ENCODE data around the gene CYP2W1.

Gene CYP2W1

DNA sequence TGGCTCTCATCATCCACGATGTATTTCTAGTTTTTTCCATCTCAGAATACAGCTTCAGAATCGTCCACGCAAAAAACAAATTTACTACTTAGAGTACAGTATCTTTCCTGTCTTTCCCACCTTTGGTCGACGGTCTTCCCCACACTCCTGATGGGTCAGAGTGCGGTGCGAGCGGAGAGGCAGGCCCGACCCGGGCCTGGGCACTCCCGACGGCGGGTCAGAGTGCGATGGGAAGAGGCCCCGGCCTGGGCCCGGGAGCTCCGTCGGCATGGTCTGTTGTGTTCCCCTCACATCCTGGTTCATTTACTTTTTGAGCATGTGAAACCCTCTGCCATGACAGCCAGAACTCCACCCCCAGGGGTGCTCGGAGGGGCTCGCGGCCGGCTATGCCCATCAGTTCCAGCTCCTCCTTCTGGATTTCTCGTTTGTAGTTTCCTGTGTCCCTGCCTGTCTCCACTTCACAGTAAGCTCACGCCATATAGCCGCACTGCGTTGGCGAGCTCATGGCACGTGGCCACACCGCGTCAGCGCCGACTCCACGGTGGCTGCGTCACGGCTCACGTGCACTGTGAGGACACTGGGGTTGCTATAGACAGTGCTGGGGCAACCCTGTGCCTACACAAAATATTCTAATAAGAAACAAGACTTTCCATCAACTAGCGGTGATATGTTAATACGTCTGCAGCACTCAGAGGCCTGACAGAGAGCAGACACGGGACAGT, 15.5 kb upstream of the CYP2W1 start:
- DNase-seq: no peak

DNA sequence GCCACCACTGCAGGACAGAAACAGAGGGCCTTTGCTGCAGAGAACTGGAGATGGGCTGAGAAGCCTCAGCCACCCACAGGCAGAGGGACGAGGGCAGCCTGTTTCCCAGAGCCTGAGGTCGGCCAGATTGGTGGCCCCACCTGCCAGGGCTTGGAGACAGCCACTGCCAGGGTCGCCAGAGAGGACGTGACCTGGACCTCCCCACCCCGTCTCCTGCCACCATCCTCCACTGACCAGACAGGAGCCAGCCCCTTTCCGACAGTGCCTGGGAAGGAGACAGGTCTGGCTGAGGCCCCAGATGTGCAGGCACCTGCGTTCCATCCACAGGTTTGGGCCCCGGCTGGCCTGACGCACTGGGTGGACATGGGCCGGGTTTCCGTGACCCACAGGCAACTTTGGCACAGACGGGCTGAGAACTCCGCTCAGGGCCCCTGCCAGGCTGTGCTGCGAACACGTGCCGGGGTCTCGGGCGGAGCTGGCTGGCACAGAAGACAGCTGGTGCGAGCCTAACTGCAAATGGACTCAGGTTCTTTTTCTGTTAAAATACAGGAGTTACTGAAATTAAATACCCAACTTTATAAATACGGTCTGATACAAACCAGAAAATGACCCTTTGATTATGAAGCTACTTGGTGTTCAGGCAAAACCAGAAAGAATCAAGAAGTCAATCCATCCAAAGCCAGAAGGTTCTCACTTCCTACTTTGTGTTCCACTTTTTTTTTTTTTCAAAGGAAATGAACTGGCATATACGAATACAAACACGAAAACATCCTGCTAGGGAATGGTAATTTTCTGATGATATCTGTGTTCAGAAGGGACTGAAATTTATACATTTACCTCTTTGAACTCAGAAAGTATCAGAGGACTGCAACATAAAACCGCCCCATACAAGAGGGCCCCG, 14.5 kb upstream of the CYP2W1 start:
- DNase-seq: no peak

DNA sequence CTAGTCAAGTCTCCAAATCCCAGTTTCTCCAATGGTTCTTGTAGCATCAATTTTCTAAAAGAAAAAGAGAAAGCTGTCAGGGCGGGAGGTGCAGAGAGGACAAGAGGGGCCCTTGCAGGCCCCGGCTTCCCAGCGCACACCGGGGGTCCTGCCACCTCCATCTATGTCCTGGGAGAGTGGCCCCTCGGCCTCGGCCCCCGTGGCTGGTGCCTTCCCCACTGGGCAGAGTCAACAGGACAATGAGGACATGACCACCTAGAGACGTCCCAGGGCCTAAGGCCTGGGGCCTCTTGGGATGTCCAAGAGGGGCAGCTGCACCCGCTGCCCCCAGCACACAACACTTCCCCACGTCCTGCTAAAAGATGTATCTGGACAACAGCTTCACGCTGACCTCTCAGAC, 13.6 kb upstream of the CYP2W1 start:
- DNase-seq: no peak

DNA sequence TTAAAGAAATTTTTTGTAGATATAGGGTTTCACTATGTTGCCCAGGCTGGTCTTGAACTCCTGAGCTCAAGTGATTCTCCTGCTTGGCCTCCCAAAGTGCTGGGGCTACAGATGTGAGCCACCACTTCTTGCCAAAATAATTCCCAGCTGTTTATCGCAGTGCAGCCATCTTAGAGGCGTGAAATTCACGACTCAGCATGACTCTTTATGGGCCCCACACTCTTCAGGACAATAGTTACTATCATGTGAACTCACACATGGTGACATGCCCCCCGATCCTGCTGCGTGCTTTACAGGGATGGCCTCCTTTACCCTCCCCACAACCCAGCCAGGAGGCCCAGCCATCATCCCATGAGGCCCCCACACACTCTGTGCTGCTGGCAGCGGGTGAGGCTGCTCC, 12.2 kb upstream of the CYP2W1 start:
- no peak for DNase-seq

DNA sequence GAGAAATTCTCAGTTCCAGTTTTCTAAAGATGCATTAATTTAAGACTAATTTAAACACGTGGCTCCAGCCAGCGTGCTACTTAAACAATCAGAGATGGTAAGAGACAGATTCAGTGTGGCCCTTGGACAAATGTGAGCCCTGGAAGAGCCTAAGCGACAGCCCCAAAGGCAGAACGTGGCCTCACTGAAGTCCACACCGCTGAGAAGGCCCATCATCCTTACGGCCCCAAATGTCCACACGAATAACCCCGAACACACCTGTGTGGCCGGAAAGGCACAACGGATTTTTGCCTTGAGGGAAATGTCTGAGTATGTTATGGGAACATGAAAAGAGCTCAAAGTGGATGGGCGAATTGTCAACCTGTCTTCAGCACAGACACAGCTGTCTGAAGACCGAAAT, 10.9 kb upstream of the CYP2W1 start:
- no peak for DNase-seq

DNA sequence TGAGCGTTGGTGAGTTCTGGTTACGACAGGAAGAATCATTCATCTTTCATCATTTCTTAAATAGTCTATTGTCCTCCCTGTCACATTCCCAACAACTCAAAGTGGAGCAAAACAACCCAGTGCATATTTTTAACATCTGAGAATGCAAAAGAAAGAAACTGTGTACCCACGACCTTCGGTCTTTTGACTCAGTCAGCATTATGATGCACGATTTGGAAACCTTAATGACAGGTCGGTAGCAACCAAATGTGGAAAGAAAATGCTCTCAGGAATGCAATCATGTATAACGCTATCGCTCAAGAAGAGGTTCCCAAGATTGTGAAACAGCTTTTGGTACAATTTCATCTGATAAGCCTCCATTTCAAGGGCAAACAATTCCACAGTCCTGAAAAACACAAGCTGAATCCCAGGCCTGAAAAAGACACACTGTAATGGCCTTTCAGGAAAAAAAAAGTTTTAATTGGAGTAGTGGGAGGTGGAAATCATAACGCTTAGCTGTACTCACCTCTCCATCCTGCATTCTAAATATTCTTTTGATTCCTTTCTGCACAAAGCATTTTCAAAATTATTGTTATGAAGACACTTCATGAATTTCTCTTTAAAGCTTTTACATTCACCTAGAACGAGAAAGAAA, 10.2 kb upstream of the CYP2W1 start:
- no peak for DNase-seq

DNA sequence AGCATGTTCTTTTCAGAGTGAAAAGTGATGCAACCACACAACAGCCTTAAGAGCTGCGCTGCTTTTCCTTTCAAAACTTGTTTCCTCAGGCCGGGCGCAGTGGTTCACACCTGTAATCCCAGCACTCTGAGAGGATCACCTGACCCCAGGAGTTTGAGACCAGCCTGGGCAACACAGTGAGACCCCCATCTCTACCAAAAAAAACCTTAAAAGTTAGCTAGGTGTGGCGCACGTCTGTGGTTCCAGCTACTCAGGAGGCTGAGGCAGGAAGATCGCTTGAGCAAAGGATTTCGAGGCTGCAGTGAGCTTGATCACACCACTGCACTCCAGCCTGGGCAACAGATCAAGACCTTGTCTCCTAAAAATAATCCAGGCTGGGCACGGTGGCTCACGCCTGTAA, 9.7 kb upstream of the CYP2W1 start:
- no peak for DNase-seq

DNA sequence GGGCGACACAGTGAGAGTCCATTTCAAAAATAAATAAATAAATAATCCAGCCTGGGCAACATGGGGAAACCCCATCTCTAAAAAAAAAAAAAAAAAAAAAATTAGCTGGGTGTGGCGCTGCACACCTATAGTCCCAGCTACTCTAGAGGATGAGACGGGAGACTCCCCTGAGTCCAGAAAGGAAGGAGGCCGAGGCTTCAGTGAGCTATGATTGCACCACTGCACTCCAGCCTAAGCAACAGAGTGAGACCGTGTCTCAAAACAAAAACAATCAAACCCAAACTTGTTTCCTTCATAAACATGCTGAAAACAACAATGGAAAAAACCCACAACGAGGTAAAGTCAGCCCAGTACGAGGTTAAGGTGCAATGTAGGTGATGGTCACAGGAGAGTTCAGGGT, 8.8 kb upstream of the CYP2W1 start:
- DNase-seq: no peak

DNA sequence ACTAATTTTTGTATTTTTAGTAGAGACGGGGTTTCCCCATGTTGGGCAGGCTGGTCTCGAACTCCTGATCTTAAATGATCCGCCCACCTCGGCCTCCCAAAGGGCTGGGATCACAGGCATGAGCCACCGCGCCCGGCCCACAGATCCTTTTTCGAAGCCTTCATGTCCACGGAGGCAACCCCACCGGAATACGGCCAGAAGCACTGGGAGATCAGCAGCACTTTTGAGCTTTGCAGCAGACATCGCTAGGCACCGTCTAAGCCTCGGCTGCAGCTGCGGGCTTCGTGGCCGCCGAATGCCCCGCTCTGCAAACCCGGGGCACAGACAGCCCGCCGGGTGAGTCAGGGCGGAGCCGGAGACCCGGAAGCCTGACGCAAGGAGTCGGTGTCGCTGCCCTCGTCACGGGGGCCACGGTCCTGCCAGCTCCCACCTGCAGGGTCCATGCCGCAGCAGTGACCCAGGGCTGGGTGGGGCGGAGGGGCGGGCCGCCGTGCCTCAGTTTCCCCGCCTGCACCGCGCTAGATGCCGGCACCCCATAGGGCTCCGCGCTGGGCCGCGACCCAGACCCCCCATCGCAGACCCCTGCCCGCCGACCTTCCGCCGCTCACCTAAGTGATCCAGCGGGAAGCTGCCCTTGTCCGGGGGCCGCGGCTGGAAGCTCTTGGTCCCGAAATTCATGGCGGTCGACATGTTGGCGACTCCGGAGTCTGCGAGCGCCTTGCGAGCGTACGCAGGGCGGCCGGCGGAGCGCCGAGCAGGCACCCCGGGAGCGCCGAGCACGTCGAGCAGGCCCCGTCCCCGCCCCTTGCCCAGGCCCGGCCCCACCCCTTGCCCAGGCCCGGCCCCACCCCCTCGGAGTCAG, 7.9 kb upstream of the CYP2W1 start, which contains the start of gene COX19:
Gene COX19 (minus strand): TSS at position 730 of the 862 bp plus-strand sequence. CDS start 40 bp downstream, at position 690.
- peak; percentile 6 for DNase-seq

DNA sequence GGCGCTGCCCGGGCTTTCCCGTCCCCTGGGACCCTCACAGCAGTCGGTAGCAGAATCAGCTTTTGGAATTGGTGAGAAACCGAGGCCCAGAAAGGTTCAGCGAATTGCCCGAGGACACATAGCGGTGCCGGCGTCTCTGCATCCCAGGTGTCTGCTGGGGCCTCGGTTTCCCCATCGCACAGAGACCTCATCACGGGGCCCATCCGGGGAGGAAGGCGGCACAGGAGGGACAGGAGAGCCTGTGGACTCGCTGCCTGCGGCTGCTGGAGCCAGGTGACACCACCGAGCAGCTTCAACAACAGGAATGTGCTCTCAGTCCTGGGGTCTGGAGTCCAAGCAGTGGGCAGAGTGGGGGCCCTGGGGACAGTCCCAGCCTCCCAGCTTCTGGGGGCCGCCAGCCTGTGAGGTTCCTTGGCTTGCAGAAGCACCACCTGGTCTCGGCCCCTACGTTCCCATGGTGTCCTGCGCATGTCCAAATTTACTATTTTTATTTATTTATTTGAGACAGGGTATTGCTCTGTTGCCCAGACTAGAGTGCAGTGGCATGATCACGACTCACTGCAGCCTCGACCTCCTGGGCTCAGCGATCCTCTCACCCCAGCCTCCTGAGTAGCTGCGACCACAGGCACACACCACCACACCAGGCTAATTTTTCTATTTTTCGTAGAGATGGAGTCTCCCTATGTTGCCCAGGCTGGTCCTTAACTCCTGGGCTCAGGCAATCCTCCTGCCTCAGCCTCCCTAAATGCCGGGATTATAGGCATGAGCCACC, 7.1 kb upstream of the CYP2W1 start:
- DNase-seq: no peak

DNA sequence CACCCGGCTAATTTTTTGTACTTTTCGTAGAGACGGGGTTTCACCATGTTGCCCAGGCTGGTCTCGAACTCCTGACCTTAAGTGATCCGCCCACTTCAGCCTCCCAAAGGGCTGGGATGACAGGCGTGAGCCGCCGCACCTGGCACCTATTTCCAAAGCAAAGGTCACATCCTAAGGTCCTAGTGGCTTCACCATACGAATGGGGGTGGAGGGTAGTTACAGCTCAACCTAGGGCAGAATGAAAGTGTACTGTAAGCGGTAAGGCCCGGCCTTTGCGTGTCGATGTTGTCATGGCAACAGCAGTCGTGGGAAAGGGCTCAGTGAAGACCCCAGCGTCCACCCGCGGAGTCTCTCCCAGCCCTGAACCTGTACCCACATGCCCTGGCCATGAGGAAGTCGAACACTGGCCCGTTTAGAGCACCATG, 6.1 kb upstream of the CYP2W1 start:
- no peak for DNase-seq

DNA sequence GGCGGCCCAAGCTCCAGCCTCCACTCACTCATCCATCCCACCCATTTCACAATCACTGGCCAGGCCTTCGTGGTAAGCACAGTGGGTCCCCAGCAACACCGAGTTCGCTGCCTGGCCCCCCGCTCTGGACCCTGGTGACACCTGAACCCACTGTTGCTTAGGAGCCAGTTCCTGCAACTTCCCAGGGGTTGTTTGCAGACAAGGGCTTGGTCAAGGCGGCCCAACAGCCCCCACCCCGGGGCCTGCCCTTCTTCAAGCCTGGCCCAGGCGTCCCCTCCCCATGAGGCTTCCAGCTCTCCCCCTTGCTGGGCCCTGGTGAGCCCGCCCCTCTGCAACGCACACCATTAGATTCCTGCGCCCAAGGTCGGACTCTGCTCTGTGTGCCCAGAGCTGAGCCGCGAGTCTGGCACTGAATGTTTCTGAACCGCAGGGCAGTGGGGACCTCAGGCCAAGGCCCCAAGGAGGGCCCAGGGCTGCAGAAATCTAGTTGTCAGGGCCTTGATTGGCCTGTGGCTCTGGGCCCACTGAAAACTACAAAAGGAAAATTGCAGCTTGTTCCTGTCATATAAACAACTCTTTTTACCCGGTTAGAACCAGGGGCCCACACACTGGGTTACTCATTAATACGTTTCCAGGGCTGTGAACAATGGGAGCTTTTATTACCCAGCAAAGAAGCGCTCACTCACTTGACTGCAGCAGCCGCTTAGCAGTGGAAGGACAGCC, 5.5 kb upstream of the CYP2W1 start:
- no peak for DNase-seq

DNA sequence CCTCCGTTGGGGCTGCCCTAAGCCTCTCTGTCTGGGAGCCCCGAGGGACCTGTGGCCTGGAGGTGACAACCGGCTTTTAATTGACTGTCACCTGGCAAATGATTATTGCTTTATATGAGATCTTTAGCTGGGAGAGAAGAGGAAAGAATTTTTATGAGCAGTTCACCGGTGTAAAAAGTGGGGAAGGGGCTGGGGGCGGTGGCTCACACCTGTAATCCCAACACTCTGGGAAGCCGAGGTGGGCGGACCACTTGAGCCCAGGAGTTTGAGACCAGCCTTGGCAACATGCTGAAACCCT, 5.0 kb upstream of the CYP2W1 start:
- no peak for DNase-seq

DNA sequence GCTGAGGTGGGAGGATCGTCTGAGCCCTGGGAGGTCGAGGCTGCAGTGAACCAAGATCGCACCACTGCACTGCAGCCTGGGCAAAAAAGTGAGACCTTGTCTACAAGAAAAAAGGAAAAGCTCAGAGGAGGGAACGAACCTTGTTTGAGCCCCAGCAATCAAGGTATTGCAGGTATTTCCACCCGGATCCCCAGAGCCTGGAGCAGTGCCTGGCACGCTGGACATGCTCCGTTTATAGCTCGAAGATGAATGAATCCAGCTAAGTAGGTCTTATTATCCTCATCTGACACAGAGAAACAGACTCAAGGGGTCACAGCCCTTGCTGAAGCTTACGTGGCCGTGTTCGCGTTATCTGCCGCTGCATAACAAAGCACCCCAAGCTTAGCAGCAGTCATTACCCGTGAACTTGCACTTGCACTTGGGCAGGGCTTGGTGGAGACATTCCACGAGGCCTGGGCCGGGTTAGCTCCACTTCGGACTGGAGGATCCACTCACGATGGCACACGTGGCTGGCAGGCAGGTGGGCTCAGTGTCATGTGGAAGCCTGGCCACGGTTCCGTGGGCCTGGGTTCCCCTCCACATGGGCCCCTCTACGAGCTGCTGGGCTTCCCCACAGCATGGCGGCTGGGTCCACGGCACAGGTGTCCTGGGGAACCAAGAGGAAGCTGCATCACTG, 4.4 kb upstream of the CYP2W1 start:
- DNase-seq: no peak

DNA sequence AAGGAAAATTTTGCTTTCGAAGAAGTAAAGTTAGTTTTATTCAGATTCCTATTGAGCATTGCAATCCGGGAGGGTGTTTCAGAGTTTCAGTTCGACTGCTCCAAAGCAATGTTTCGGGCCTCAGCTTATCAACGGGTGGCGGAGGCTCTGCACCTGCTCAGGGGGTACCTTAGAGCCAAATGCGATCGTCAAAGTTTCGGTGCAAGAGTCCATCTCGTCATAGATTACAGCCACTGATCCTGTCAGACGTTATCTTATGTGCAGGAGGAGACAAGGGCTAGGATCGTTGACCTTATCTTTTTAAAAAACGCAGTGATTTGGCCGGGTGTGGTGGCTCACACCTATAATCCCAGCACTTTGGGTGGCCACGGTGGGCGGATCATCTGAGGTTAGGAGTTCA, 3.8 kb upstream of the CYP2W1 start:
- DNase-seq: no peak

DNA sequence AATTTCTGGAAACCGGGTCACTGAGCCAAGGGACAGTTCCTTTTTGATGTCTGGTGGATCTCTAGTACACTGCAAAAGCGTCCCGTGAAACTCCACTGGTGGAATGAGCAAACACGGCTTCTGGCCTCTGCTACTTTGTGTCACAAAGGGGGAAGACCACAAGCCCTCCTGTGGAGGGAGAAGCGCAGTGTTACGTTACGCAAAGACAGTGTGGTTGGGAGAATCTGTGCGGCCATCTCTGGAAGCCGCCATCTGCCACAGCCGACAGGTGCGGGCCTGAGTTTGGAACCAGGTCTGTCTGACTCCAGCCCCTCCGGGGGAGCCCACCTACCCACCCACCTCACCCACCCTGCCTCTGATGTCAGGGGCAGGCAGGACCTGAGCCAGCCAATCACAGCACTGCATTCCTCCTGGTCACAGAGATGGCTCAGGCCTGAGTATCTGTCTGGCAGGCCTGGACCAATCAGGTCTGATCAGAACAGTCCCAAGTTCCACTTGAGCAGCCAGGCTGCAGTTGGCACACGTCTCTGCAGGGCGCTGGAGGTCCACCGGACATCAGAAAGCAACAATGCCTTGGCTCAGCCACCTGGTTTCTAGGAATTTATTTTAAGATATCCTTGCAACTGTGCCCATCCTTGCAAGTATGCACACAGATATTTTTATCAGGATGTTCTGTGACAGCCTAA, 3.0 kb upstream of the CYP2W1 start:
- DNase-seq: no peak

DNA sequence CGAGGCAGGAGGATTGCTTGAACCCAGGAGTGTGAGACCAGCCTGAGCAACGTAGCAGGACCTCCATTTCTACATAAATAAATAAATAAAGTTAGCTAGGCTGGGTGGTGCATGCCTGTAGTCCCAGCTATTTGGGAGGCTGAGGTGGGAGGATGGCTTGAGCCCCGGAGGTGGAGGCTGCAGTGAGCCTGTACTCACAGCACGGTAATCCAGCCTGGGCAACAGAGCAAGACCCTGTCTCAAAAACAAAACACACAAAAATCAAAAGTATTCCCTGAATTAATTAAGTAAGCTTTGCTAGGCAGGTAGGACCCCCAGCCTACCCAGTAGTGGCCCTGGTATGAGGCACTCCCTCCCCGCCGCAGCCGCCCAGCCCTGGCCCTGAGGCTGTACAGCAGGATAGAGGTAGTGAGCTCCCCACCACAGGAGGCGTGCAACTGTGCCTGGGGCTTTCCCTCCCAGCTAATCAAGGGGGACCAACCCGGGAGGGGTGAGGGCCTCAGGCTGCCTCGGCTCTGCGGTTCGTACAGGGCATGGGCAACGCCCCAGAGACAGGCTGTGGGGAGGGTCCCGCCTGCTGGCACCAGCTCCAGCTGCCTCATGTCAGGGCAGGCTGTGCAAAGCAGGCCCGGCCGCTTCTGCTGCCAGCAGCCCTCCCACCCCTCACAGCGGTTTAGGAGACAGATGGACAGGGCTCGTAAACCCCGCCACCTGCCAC, 1.0 kb upstream of the CYP2W1 start:
- no peak for DNase-seq

DNA sequence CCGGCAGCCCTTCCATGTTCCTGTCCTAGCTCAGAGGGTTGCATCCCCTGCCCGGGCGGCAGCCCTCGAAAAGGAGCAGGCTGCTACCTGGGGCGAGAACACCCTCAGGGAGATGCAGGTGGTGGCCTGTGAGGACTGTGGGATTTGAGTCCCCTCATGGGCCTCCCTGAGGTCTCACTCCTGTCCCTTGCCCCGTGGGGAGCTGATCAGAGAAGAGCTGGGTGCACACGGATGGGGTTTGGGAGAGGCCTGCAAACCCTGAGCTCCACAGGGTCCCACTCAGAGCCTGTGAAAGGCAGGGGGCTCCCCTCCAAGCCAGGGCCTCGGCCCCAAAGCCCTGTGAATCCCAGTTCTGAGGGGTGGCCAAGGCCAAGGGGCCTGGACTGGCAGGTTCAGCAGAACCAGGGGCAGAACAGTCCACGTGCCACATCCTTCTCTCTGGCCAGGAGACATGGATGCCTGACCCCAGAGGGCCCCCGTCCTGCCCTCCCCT, 424 bp upstream of the CYP2W1 start:
- no peak for DNase-seq

DNA sequence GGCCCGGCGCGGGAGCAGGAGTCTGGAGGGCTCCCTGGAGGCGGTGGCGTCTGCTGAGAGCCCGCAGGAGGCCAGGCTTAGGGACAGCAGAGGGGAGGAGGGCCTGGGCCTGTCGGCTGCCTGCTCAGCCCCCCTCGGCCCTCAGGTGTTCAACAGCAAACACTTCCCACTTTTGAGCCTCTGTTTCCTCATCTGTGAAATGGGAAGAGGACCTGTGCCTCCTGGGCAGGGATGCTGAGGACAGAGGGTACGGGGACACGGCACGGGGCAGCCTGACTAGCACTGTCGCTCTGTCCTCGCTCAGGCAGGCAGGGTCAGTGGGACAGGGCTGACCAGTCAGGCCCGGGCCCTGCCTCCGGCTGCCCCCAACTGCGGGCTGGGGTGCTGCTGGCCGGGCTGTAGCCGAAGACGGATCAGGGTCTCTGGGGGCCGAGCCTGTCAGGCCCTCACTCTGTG, 663 bp downstream of the CYP2W1 start:
- DNase-seq: no peak
